ENCODE results near the gene EPN2.
"Not testable (repeated sequence)": the region's sequence is repeated elsewhere in the genome, so short reads cannot be mapped to it uniquely, and the experiment has no call there.

Gene EPN2

GRCh38 chr17:19237139-19237388 is at the start of gene EPN2:
TSS of gene EPN2 (plus strand) at chr17:19237366. CDS start at chr17:19283120, 45,754 bp downstream.
- peak within 1 kb of the TSS; percentile 96 for H3K9ac ChIP-seq (ENCODE audit: low read length)
- H3K36me3 ChIP-seq (ENCODE audit: control insufficient read depth, insufficient read depth, low read length, severe bottlenecking); H3K9me3 ChIP-seq (ENCODE audit: control insufficient read depth, low read length); H3K27me3 ChIP-seq (replicated peaks; ENCODE audit: control insufficient read depth, insufficient read depth, low read length): not testable (repeated sequence)
- H3K4me1 ChIP-seq (ENCODE audit: control insufficient read depth, insufficient read depth, low read length) = peaks cover 13% of the 10 kb centered on the region
- peak within 1 kb of the TSS; percentile 95 for H3K4me3 ChIP-seq (ENCODE audit: low read length)
- peak; percentile 79 for DNase-seq (ENCODE audit: low read depth)

GRCh38 chr17:19187883-19188869 is 49.0 kb upstream of the EPN2 start:
- H3K27me3 ChIP-seq (replicated peaks; ENCODE audit: control insufficient read depth, insufficient read depth, low read length); H3K9me3 ChIP-seq (ENCODE audit: control insufficient read depth, low read length); H3K9ac ChIP-seq (ENCODE audit: low read length); H3K4me1 ChIP-seq (ENCODE audit: control insufficient read depth, insufficient read depth, low read length); DNase-seq (ENCODE audit: low read depth); H3K4me3 ChIP-seq (ENCODE audit: low read length); H3K36me3 ChIP-seq (ENCODE audit: control insufficient read depth, insufficient read depth, low read length, severe bottlenecking): not testable (repeated sequence)

- not testable (repeated sequence) for H3K36me3 ChIP-seq (ENCODE audit: control insufficient read depth, insufficient read depth, low read length, severe bottlenecking); H3K4me3 ChIP-seq (ENCODE audit: low read length); H3K9ac ChIP-seq (ENCODE audit: low read length); H3K9me3 ChIP-seq (ENCODE audit: control insufficient read depth, low read length); DNase-seq (ENCODE audit: low read depth); H3K4me1 ChIP-seq (ENCODE audit: control insufficient read depth, insufficient read depth, low read length); H3K27me3 ChIP-seq (replicated peaks; ENCODE audit: control insufficient read depth, insufficient read depth, low read length)
These were observed 48.1 kb upstream of the EPN2 start for GRCh38 chr17:19188870-19189708.

- H3K9me3 ChIP-seq (ENCODE audit: control insufficient read depth, low read length); DNase-seq (ENCODE audit: low read depth): not testable (repeated sequence)
These were observed 47.3 kb upstream of the EPN2 start for GRCh38 chr17:19189781-19190405.

DNA sequence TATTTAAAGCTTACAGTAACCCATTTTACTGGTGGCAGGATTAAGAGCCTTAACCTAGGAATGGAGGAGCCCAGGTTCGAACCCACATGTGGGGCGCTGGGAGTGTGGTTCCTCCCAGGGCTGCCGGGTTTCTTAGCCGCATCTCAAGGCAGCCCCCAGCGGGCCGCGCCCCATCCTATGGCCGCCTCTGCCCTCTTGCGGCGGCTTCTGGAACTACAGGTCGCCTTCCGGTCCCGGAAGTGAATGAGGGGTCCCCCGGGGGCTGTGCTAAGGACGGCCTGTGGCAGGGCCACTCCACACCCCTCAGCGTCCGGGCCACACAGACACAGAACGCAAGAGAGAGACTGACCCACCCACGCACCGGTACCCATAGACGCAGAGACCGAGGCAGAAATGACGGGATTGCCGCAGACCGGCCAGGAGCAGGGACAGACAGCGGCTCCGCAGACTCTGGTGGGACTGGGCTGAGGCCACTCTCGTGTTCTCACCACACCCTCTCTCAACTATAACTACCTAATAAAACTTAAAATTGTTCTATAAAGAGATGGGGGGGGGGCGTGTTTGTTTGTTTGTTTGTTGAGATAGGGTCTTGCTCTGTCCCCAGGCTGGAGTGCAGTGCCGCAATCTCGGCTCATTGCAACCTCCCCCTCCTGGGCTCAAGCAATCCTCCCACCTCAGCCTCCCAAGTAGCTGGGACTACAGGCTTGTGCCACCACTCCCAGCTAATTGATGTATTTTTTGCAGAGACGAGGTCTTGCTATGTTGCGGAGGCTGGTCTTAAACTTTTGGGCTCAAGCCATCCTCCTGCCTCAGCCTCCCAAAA is 40.6 kb upstream of the EPN2 start:
- Histone ChIP-seq H3K9ac (ENCODE audit: low read length) (peak overlapping the region; percentile 49), H3K4me3 (ENCODE audit: low read length) (peak overlapping the region; percentile 68)
- H3K27me3 ChIP-seq (replicated peaks; ENCODE audit: control insufficient read depth, insufficient read depth, low read length); H3K36me3 ChIP-seq (ENCODE audit: control insufficient read depth, insufficient read depth, low read length, severe bottlenecking); H3K4me1 ChIP-seq (ENCODE audit: control insufficient read depth, insufficient read depth, low read length); DNase-seq (ENCODE audit: low read depth); H3K9me3 ChIP-seq (ENCODE audit: control insufficient read depth, low read length): not testable (repeated sequence)

More at GRCh38 chr17:19189781-19190405, 47.3 kb upstream of the EPN2 start:
- H3K4me3 ChIP-seq (ENCODE audit: low read length); H3K27me3 ChIP-seq (replicated peaks; ENCODE audit: control insufficient read depth, insufficient read depth, low read length); H3K4me1 ChIP-seq (ENCODE audit: control insufficient read depth, insufficient read depth, low read length); H3K9ac ChIP-seq (ENCODE audit: low read length); H3K36me3 ChIP-seq (ENCODE audit: control insufficient read depth, insufficient read depth, low read length, severe bottlenecking): not testable (repeated sequence)

DNA sequence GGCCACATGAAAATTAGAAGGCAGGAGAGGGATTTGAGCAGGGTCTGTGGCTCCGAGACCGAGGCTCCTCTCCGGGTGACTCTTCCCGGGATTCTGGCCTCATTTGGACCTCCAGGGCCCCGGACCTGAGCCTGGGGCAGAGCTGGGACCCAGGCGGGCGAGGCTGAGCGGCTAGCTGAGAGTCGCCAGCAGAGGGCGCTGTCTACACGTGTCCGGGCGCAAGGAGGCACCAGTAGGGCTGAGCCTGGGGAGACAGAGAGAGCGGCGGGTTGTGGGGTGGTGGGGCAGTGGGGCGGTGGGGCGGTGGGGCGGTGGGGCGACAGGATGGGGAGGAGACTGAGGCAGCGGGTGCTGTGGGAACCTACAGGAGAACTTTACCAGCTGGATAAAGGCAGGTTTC is 34.7 kb upstream of the EPN2 start:
- H3K4me3 ChIP-seq (ENCODE audit: low read length); H3K9ac ChIP-seq (ENCODE audit: low read length); H3K27me3 ChIP-seq (replicated peaks; ENCODE audit: control insufficient read depth, insufficient read depth, low read length); H3K4me1 ChIP-seq (ENCODE audit: control insufficient read depth, insufficient read depth, low read length); H3K36me3 ChIP-seq (ENCODE audit: control insufficient read depth, insufficient read depth, low read length, severe bottlenecking); DNase-seq (ENCODE audit: low read depth); H3K9me3 ChIP-seq (ENCODE audit: control insufficient read depth, low read length): not testable (repeated sequence)

GRCh38 chr17:19203429-19203828 is 33.7 kb upstream of the EPN2 start:
- not testable (repeated sequence) for DNase-seq (ENCODE audit: low read depth); H3K4me1 ChIP-seq (ENCODE audit: control insufficient read depth, insufficient read depth, low read length); H3K27me3 ChIP-seq (replicated peaks; ENCODE audit: control insufficient read depth, insufficient read depth, low read length); H3K9me3 ChIP-seq (ENCODE audit: control insufficient read depth, low read length); H3K4me3 ChIP-seq (ENCODE audit: low read length); H3K9ac ChIP-seq (ENCODE audit: low read length); H3K36me3 ChIP-seq (ENCODE audit: control insufficient read depth, insufficient read depth, low read length, severe bottlenecking)

DNA sequence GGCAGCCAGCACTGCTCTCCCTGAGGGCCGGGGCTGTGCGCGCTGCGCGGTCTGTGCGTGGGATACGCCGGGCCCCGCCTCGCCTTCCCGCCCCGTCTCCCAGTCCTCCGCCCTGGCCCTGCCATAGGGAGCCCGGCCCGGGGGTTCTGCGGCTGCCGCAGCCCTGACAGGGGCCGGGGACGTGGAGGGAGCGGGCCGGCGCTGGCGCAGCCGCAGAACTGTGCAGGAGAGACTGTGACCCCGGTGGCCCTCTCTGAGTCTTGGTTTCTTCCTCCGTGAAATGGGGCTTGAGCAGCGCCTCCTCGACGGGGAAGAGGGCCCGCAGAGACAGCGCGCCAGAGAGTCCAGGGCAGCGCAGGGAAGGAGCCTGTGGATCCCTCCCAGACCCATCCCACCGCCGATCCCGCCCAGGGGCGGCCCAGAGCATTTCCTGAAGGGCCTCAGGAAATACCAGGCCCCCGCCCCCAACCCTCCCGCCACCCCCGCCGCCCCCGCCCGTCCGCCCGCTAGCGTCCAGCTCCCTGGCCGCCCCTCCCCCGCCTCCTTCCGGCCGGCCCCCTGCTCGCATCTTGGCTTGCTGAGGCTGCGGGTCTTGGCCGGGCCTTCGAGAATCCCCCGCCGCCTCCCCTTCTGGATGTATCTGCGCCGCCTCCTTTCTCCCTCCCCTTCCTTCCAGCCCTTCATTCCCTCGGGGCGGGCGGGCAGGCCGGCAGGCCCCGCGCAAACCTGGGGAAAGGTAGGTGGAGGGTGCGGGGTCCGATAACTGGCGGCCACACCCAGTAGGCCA is 21.9 kb upstream of the EPN2 start:
- H3K9me3 ChIP-seq (ENCODE audit: control insufficient read depth, low read length); H3K9ac ChIP-seq (ENCODE audit: low read length); H3K36me3 ChIP-seq (ENCODE audit: control insufficient read depth, insufficient read depth, low read length, severe bottlenecking); H3K4me1 ChIP-seq (ENCODE audit: control insufficient read depth, insufficient read depth, low read length); DNase-seq (ENCODE audit: low read depth); H3K27me3 ChIP-seq (replicated peaks; ENCODE audit: control insufficient read depth, insufficient read depth, low read length); H3K4me3 ChIP-seq (ENCODE audit: low read length): not testable (repeated sequence)

- H3K36me3 ChIP-seq (ENCODE audit: control insufficient read depth, insufficient read depth, low read length, severe bottlenecking); H3K27me3 ChIP-seq (replicated peaks; ENCODE audit: control insufficient read depth, insufficient read depth, low read length); H3K9ac ChIP-seq (ENCODE audit: low read length); H3K4me3 ChIP-seq (ENCODE audit: low read length); H3K9me3 ChIP-seq (ENCODE audit: control insufficient read depth, low read length); DNase-seq (ENCODE audit: low read depth); H3K4me1 ChIP-seq (ENCODE audit: control insufficient read depth, insufficient read depth, low read length): not testable (repeated sequence)
These were observed 20.8 kb upstream of the EPN2 start for GRCh38 chr17:19216148-19216926.

GRCh38 chr17:19218914-19219313 is 18.3 kb upstream of the EPN2 start:
- not testable (repeated sequence) for H3K9ac ChIP-seq (ENCODE audit: low read length); H3K9me3 ChIP-seq (ENCODE audit: control insufficient read depth, low read length); H3K4me1 ChIP-seq (ENCODE audit: control insufficient read depth, insufficient read depth, low read length); H3K36me3 ChIP-seq (ENCODE audit: control insufficient read depth, insufficient read depth, low read length, severe bottlenecking); DNase-seq (ENCODE audit: low read depth); H3K27me3 ChIP-seq (replicated peaks; ENCODE audit: control insufficient read depth, insufficient read depth, low read length); H3K4me3 ChIP-seq (ENCODE audit: low read length)

Data from adipocyte (in vitro differentiated cells).